Measurements from ENCODE around the gene ZNF536. TPM values are rescaled to one million over a fixed set of nuclear protein-coding genes. Genes with fewer than 3 reads are reported as not detected.

ZNF536 gene
- total and polyA plus RNA-seq, 9 of the 15 experiments (the other 6 are each of a cell fraction or from before 2014, with no cell fraction given): not detected

GRCh38 chr19:30367421-30367820 is 4.8 kb upstream of the ZNF536 start:
- ChIA-PET POLR2A (no interaction called here), CTCF (ENCODE audit: low intra/inter-chr PET ratio) (no interaction called here)
- in situ Hi-C loops (cut with MboI): no loop called here
- intact Hi-C loops (cut with micrococcal nuclease): no loop called here
- H4K20me1 ChIP-seq (replicated peaks; ENCODE audit: control insufficient read depth, insufficient read depth, low read length): peaks cover 8% of the 10 kb centered on the region; the same call in 1 of the 2 replicates
- no peak for FAIRE-seq
- H3K9me3 ChIP-seq (replicated peaks; ENCODE audit: control insufficient read depth, insufficient read depth, low read depth, low read length): no peaks in the 10 kb centered on the region
- no peak overlapping the region for H3K27ac ChIP-seq (ENCODE audit: extremely low read depth, low read depth, low read length)
- H3K36me3 ChIP-seq (ENCODE audit: control insufficient read depth, insufficient read depth, low read length): no peaks in the 10 kb centered on the region
- peaks cover under 1% of the 10 kb centered on the region for H3K9me1 ChIP-seq (ENCODE audit: control insufficient read depth, insufficient read depth, low read length)
- WGBS (ENCODE audit: insufficient coverage, low coverage, missing lambda C conversion rate): 2% methylated on average over 9 of the region's 9 CpGs
- no peak overlapping the region for H2AFZ ChIP-seq (ENCODE audit: low read depth, low read length)
- no peaks in the 10 kb centered on the region for H3K79me2 ChIP-seq (ENCODE audit: control insufficient read depth, insufficient read depth, low read length)
- H3K9ac ChIP-seq (ENCODE audit: insufficient read depth in 1 of 2, low read depth in 2 of 2, low read length in 2 of 2): no peak overlapping the region
- no peak for ATAC-seq
- H3K4me1 ChIP-seq (replicated peaks in 1 of 2; ENCODE audit: control insufficient read depth in 2 of 2, insufficient read depth in 2 of 2, low read length in 2 of 2): no peaks in the 10 kb centered on the region
- BruUV-seq (replicated peaks): no TSS peak
- no peak overlapping the region for H3K4me2 ChIP-seq (ENCODE audit: insufficient read depth, low read length)
- peaks cover under 1 to 31% of the 10 kb centered on the region in 2 experiments; a peak in 4 of 5 replicates for H3K27me3 ChIP-seq (ENCODE audit: control insufficient read depth in 2 of 2, insufficient read depth in 2 of 2, low read length in 2 of 2)
- DNase-seq (ENCODE audit: extremely low read depth in 1 of 4, low spot score in 3 of 4): no peak
- H3K4me3 ChIP-seq: no peak overlapping the region
- TF ChIP-seq KDM4B (IDR thresholded peaks at IDR 0.05; ENCODE audit: borderline replicate concordance in 2 of 2, low read depth in 1 of 2) (no peak), ATF7 (IDR thresholded peaks at IDR 0.05) (no peak), TAF15 (IDR thresholded peaks at IDR 0.05; ENCODE audit: low read depth, low read length) (no peak), NR2F6 (CRISPR knock-in tag; IDR thresholded peaks at IDR 0.05) (no peak), GABPB1 (CRISPR knock-in tag; IDR thresholded peaks at IDR 0.05) (no peak), MTF1 (CRISPR knock-in tag; IDR thresholded peaks at IDR 0.05; ENCODE audit: borderline replicate concordance) (no peak), PRDM10 (IDR thresholded peaks at IDR 0.05; ENCODE audit: partially characterized antibody) (no peak), ZKSCAN1 (IDR thresholded peaks at IDR 0.05; ENCODE audit: low read depth, low read length) (no peak), MTA3 (IDR thresholded peaks at IDR 0.05; ENCODE audit: borderline replicate concordance) (no peak), ZNF217 (CRISPR knock-in tag; IDR thresholded peaks at IDR 0.05) (no peak), ZNF280B (CRISPR knock-in tag; IDR thresholded peaks at IDR 0.05) (no peak)
